Measurements from ENCODE around the gene SERPINF2.
"Not testable (repeated sequence)": the region's sequence is repeated elsewhere in the genome, so short reads cannot be mapped to it uniquely, and the experiment has no call there.

Gene SERPINF2

GRCh38 chr17:1764705-1765104, 22.0 kb downstream of the SERPINF2 start:
- not testable (repeated sequence) for DNase-seq

DNA sequence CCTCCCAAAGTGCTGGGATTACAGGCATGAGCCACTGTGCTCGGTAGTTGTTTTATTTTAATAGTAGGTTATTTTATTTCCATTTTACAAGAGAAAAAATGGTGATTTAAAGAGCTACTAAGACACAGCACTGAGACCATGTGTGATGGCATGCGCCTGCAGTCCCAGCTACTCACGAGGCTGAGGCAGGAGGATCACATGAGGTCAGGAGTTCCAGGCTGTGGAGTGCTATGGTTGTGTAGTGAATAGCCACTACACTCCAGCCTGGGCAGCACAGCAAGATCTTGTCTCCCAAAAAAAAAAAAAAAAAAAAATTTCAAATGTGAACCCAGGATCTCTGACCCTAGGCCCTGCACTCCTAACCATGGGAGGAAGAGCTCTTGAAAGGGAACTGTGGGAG, 22.9 kb downstream of the SERPINF2 start:
- DNase-seq: no peak

GRCh38 chr17:1766382-1767135, 23.9 kb downstream of the SERPINF2 start:
- DNase-seq: no peak

GRCh38 chr17:1767358-1767757, 24.7 kb downstream of the SERPINF2 start:
- DNase-seq: no peak

GRCh38 chr17:1769822-1770477, 27.3 kb downstream of the SERPINF2 start:
- DNase-seq: no peak

DNA sequence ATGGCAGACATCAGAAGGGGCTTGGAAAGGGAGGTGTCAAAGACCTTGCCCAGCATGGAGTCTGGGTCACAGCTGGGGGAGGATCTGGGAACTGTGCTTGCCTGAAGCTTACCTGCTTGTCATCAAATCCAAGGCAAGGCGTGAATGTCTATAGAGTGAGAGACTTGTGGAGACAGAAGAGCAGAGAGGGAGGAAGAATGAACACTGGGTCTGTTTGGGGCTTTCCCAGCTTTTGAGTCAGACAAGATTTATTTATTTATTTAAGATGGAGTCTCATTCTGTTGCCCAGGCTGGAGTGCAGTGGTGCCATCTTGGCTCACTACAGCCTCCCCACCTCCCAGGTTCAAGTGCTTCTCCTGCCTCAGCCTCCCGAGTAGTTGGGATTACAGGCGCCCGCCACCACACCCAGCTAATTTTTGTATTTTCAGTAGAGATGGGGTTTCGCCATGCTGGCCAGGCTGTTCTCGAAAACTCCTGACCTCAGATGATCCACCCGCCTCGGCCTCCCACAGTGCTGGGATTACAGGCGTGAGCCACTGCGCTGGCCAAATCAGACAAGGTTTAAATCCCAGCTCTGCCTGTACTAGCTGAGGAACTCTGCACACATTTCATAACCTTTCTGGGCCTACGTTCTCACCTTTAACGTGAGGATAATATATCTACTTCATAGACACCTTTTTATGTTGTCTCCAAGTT, 30.5 kb downstream of the SERPINF2 start:
- DNase-seq: not testable (repeated sequence)

DNA sequence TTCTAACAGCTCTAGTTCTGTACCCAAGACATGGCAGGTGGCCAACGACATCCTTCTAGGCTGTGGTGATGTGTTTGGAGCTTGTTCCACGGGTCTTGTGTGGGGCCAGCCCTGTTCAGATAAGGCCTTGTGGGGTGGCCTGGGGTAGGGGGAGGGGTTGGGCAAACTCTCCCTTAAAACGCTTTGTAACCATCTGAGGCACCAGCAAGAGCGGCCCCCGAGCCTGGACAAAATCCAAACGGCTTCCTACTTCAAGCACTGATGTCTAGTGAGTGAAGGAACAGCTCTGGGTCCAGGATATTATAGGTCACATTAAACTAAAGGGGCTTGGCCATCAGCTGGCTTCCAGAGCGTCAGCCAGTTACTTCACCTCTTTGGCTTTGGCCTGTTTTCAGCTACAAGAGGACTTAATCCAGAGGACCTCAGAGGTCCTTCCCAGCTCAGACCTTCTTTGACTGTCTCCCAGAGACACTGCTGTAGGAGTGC, 31.1 kb downstream of the SERPINF2 start:
- DNase-seq: no peak

DNA sequence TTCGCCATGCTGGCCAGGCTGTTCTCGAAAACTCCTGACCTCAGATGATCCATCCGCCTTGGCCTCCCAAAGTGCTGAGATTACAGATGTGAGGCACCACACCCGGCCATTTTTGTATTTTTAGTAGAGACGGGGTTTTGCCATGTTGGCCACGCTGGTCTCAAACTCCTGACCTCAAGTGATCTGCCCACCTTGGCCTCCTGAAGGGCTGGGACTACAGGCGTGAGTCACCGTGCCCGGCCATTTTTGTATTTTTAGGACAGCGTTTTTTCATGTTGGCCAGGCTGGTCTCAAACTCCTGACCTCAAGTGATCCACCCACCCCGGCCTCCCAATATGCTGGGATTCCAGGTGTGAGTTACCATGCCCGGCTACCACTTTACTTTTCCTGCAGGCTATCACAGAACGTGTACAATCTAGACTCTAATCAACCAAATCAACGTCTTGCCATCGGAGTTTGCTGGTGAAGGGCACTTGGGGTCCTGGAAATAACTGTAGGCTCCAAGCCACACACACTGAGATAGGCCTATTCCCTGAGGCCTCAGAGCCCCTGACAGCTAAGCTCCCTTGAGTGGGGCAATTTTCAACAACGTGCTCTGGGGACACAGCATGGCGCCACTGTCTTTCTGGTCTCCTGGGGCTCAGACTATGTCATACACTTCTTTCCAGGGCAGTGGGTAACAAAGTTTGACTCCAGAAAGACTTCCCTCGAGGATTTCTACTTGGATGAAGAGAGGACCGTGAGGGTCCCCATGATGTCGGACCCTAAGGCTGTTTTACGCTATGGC, 31.9 kb downstream of the SERPINF2 start:
- DNase-seq: no peak

GRCh38 chr17:1776328-1776727, 33.7 kb downstream of the SERPINF2 start:
- no peak for DNase-seq

DNA sequence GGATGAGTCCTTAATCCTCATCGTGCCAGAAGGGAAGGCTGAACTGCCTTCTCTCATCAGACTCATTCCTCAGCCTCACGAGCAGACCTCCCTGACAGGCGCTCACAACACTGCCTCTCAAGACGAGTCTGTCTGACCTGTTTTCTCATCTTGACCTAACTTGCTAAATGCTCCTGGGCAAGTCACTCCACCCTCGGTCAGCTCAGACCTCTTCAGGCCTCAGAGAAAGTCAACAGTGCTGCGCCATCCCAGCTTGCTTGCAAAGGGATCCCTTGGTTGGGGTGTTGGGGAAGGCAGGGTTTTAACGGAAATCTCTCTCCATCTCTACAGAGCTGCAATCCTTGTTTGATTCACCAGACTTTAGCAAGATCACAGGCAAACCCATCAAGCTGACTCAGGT, 34.2 kb downstream of the SERPINF2 start:
- DNase-seq: no peak

DNA sequence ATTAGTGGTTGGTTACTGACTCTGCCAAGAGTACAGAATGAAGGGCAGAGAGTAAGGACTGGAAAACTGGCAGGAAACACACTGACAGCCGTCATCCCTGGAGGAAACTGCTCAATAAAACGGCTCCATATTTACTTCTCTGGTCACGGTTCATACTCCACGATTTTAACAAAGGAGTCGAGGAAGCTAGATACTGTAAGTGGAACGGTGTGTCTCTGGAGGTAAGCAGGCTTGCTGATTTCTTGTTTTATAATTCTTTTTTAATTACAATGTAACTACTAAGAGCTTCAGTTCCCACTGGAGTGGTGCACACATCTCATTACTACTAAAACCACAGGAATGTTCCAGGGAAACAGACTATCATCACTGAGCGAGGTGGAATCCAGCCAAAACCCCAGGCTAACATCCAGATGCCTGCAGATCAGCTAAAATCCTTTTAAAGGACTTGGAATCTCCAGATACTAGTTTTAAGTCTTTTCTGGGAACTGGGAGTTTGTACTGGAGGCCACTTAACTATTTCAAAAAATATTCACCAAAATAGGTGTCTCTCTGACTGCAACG, 37.0 kb downstream of the SERPINF2 start:
- DNase-seq: no peak

- DNase-seq: no peak
Measured at GRCh38 chr17:1782171-1782567, 39.5 kb downstream of the SERPINF2 start.

DNA sequence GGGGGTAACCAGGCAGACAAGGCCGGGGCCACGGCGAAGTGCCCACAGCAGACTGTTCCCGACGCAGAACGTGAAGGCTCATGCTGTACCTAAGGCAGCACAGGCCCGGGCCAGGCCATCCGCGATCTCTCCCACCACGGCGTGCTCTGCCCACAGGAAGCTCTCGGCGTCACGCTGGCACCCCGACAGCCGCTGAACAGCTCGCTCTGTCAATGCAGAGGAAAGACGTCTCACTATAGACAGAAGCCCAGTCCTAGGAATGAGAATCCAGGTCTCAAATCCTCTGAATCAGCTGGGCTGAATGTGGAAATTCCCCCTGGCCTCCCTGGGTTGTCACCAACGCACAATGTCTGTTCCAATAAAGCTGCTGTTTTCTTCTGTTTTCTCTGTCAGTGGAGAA, 40.6 kb downstream of the SERPINF2 start:
- no peak for DNase-seq

- DNase-seq: no peak
Measured at GRCh38 chr17:1783834-1784611, 41.4 kb downstream of the SERPINF2 start.

DNA sequence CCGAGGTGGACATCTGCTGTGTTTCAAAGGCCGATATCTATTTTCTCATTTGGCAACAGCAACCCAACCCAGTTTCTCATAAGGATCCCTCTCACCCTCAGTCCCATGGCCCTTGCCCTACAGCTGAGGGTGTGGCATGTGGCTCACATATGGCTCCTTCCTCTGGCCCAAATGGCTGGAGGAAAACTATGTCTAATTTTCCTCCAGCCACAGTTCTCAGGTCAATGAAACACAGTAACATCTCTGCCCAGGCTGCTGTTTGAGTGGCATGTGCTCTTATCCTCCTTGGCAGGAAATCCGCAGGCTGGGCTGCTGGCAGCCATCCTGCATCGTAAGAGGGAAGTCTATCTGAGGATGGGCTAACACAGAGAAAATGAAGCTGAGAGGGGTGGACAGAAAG, 43.3 kb downstream of the SERPINF2 start:
- DNase-seq: peak; percentile 31

DNA sequence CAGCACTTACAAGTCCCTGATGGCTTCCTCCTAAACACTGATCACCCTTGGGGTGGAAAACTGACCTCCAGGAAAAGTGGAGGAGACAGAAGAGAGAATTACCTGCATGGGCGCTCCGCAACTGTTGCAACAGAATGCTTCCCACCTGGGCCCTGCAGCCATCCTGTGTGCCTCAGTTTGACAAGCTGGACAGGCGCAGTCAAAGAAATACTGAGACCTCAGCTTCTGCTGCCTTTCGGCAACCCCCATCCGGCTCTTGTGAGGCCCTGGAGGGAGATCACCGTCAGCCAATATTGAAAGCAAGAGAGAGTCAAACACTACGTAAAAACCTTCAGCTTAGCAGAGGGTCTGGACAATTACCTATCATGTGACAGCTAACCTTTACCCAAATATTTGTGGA, 44.0 kb downstream of the SERPINF2 start:
- no peak for DNase-seq

- no peak for DNase-seq
Measured at GRCh38 chr17:1787301-1787902, 44.7 kb downstream of the SERPINF2 start.

GRCh38 chr17:1789936-1790335, 47.3 kb downstream of the SERPINF2 start:
- DNase-seq: no peak

DNA sequence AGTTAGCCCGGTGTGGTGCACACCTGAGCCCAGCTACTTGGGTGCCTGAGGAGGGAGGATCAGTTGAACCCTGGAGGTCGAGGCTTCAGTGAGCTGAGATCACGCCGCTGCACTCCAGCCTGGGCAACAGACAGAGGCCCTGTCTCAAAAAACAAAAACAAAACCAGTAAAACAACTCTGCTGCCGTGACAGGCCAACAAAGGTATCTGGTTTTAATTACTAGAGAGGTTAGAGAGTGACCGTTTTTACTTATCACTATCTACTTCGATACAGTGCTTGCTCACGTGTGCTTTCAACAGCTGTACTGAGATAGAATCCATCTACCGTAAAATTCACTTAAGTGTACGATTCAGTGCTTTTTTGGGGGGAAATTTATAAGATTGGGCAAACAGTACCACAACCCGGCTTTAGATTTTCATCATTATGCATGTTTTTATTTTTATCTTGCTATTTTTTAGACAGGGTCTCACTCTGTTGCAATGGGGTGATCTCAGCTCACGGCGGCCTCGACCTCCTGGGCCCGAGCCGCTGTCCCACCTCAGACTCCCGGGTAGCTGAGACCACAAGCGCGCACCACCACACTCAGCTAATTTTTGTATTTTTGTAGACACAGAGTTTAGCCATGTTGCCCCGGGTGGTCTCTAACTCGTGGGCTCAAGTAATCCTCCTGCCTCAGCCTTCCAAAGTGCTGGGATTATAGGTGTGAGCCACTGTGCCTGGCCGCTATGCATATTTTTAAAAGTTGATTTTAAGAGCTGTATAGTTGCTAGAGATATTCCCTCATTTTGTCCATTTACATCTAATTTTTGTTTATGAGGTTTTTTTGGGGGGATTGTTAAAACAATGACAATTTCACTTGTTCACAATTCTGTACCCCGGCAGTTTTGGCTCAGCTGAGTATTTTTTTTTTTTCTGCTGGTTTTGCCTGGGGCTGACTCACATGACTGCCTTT, 50.1 kb downstream of the SERPINF2 start:
- DNase-seq: no peak

- no peak for DNase-seq
Measured at GRCh38 chr17:1793447-1793806, 50.8 kb downstream of the SERPINF2 start.

All from midbrain (tissue), 1 donor.